Omental fat pad (tissue), 4 donors: ENCODE results near the gene ENPP3. TPM values are rescaled to one million over a fixed set of nuclear protein-coding genes. Genes with fewer than 3 reads are reported as not detected.

Source experiments
- ATAC-seq: fragments of 150-250 bp; one replicate; pipeline ENCODE4 v1.9.1; 2016; ENCODE audit warnings: mild to moderate bottlenecking, moderate library complexity; ENCODE audit not compliant: low FRiP score
- DNase-seq: peaks from one replicate; pipeline ENCODE4 v3.0.0-alpha.2; 2019; ENCODE audit warnings: low spot score
- CTCF ChIP-seq, 3 donors: fragments of 450-650 bp; IDR thresholded peaks; one replicate each; pipeline ENCODE4 v1.5.1; 2016 to 2017; ENCODE audit warnings: antibody characterized with exemption in 3 of 3, mild to moderate bottlenecking in 3 of 3, moderate library complexity in 2 of 3
- total RNA-seq, 4 donors: library from RNA; depleted of rRNA; stranded (reverse); fragments of >200 nt; gene quantifications; one replicate each; pipeline ENCODE4 v1.1.0, GENCODE V29; 2016

ENPP3 gene
- total RNA-seq, 4 donors from 2014 or later = 0.36 to 0.94 (median 0.61) TPM

GRCh38 chr6:131721161-131721560 lies 84.1 kb downstream of the ENPP3 start:
- no peak for ATAC-seq
- TF ChIP-seq CTCF (IDR thresholded peaks at IDR 0.05) = no peak
- DNase-seq = no peak

GRCh38 chr6:131724114-131724513 lies 87.0 kb downstream of the ENPP3 start:
- DNase-seq (no peak), ATAC-seq (no peak)
- no peak for TF ChIP-seq CTCF (IDR thresholded peaks at IDR 0.05)

- DNase-seq (no peak), ATAC-seq (no peak)
- TF ChIP-seq CTCF (IDR thresholded peaks at IDR 0.05) = no peak
Observed at GRCh38 chr6:131727467-131727866, 90.4 kb downstream of the ENPP3 start.

- no peak for ATAC-seq
- no peak for TF ChIP-seq CTCF (IDR thresholded peaks at IDR 0.05)
- no peak for DNase-seq
Observed at GRCh38 chr6:131727868-131728267, 90.8 kb downstream of the ENPP3 start.

GRCh38 chr6:131728296-131728939 lies 91.3 kb downstream of the ENPP3 start:
- no peak for DNase-seq
- no peak for TF ChIP-seq CTCF (IDR thresholded peaks at IDR 0.05)
- no peak for ATAC-seq

- no peak for ATAC-seq
Observed at GRCh38 chr6:131729550-131729949, 92.4 kb downstream of the ENPP3 start.

More at GRCh38 chr6:131729550-131729949, 92.4 kb downstream of the ENPP3 start:
- no peak for DNase-seq
- no peak for TF ChIP-seq CTCF (IDR thresholded peaks at IDR 0.05)
